ENCODE results near the gene APBA1.
A peak's percentile ranks its signal among the peaks of the same experiment; 100 is the strongest.

Gene APBA1

DNA sequence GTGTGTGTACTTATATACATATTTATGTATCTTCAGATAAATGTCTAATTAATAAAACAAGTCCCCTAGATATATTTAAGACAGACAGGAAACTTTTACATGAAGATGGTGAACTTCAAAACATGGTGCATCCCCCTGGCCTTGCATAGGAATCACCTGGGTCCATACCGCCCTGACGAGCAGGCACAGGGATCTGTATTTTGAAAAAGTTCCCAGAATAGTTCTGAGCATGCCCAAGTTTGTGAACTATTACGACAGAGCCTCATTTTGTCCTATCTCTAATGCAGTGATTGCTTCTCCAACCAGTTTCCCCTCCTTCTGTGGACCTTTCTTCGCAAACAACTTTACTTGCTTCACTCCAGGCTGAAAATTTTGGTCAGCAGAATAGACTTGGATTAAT is 98.1 kb downstream of the APBA1 start:
- DNase-seq: no peak

DNA sequence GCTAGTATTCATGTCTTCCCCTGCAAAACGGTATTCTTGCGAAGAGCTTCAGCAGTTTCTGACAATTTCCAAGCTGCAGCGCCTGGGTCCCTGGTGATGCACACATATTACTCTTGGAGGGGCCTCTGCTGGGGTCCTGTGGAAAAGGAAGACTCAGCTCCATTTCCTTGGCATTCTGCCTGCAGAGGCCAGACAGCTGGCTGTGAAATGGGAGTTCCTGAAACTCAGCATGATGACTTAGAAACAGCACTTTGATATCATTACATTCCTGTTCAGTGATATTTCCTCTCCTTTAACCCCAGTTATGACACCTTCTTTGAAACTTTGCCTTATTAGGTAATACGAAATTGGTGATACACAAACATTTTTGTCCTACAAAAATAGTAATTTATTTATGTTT is 98.5 kb downstream of the APBA1 start:
- DNase-seq: no peak

DNA sequence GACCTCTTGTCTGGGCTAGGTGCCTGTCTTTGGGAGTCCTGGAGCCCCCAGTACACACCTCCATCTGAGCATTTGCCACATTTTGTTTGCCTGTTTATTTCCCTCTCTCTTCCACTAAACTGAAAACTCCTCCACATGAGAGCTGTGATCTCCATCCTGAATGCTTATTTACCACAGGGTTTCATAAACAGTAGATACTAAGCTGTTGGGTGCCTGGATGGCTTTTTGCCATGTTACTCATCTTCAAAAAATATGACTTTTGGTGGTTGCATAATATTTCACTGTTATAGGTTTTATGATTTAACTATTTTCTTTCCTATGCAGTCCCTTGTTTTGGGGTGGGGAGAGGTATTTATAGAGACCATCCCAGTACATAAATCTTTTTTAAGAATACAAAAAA is 99.6 kb downstream of the APBA1 start:
- no peak for DNase-seq

DNA sequence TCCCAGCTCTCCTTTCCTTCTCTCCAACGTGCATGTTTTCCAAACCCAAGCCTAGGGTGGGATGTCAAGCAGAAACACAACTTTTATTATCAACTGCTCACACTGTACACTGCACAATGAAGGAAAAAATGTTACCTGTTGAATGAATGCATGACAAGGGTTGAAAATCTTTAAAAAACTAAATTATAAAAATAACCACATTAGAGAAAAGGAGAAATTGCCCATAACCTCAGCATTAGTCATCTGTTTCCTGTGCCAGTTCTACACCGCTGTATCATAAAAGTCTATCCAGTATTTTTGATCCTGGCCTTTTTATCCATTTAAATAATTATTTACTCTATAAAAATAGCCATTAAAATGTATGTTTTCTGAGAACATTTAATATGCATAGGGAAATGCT is 101.1 kb downstream of the APBA1 start:
- no peak for DNase-seq

DNA sequence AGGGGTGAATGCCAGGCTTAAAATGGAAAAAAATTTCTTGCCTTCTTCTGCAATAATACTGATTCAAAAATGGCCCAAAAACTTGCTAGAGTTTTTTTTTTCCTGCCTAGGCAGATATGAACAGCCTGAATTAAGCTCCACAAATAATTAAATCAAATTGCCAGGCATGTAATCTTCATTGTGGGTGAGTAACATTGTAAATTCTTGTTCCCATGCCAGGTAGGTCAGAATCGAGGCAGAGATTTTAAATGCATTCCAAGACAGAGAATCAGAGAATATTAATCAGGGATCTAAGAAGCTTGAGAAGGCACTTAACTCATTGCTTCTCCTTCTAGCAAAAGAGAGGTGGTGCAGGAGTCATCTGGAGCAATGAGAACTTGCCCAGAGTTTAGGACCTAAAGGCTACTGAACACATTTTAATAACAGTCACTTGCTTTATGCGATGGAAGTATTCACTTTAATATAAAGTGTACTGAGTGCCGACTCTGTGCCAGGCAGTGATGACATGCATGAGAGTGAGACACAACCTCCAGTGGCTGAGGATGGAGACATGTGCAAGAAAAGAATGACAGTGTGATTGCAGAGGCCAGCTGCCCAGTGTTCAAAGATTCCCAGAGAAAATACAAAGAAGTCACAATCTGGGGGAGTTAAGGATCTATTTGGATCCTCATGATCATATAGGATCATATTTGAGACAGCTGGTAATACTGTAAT is 102.3 kb downstream of the APBA1 start:
- DNase-seq: no peak

DNA sequence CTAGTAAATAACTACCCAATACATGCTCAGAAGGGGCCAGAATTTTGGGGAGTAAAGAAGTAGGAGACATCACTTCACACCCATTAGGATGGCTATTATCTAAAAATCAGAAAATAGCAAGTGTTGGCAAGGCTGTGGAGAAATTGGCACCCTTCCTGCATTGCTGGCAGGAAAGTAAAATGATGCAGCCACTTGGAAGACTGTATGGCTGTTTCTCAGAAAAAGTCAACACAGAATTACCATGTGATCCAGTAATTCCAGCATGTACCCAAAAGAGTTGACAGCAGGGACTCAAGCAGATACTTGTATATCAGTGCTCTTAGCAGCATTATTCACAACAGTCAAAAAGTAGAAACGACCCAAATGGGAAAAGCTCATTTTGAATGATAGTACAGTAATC is 107.6 kb downstream of the APBA1 start:
- no peak for DNase-seq

DNA sequence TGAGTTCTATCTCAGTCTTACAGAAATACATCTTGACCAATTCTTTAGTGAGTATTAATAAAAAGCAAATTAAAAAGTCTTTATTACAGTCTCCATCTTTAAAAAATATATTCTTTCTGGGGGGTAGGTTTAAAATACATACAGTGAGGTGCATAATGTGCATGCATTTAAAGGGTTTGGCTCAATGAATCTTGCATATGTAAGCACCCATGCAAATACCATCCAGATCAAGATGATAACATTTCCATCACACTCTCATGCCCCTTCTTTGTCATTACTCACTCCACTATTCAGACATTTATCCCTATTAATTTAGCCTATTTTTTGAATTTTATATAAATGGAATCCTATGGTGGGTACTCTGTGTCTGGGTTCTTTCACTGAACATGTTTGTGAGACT is 113.0 kb downstream of the APBA1 start:
- DNase-seq: no peak

DNA sequence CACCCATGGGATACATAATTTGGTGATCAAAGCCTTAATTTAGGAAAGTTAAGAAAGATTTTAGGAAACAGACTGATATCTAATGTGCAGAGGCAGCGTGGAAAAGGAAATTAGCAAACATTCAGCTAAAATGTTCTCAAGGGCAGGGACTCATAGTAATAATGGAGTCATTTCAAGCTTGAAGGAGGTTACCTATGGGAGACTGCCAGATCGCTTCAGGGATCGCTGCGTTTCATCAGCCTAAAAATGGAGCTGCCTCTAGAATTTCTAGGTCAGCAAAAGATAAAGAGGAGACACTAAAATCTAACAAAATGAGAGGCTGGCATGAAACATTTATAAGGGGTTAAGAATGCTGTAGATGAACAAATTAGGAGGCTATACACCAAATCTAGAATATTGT is 115.5 kb downstream of the APBA1 start:
- DNase-seq: no peak

DNA sequence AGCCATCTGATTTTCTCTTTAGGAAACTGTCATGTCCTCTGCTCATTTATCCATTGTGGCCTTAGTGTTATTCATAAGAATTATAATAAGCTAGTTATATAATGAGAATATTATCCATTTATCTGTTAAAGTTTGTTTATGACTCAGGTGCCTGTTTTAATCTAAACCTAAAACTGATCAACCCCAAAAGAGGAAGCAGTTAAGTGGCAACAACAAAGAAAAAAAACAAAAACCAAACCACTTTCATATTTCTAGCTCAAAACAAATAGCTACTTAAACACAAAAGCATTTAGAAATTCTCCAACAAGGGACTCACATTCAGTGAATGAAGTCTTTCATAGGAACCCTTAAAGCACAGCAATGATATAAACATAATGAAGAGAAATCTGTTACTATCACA is 116.4 kb downstream of the APBA1 start:
- DNase-seq: no peak

DNA sequence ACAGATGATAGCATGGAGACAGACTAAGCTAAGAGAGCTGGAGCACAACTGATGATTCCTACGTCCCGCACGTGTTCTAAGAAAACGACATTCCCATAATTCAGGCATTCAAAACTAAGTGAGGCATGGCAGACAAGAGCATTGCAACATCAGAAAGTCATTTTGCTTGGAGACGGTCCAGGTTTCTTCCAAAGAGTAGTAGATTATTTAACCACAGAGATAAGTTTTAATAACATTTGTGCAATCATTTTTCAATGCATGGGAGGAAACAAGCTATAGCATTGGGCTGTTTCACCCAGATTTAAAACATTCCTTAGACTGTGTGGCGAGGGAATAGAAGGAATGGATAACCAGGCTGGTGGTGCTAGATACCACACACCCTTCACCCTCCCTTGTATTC is 117.2 kb downstream of the APBA1 start:
- DNase-seq: no peak

DNA sequence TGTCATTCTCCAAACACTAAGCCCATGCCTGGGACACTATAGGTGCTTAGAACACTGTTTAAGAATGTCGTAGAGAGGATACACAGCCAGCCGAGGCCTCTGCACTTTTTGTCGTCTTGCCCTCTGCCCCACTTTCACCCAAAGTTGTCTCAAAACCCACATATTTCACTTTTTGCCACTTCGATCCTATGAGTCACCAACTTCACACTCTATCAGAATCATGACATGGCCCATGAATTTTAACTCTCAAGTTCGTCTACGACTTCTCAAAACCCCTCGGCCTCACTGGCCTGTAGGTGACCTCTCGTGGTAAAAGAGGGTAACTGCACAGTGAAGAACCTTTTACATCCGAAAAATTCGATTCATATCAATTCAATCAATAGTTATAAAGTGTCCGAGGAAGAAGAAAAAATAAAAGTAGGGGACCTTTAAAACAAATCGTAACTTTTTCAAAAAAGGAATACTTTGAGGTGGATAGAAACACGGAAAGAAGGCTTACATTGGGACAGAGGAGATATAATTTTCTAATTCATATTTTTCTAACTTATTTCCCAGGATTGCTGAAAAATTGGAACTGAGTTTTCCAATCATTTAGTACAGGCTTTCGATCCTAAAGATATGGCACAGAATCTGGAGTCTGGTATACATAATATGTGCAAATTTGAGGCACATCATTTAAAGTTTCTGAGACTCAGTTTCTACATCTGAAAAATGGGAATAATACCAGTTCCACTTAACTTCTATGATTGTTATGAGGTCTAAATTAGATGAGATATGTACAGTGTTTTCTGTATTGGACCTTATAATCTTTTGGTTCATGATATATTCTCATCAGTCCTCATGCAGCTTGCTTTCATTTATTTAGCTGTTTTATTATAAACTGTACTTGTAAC is 122.6 kb downstream of the APBA1 start:
- DNase-seq: peak; percentile 66

DNA sequence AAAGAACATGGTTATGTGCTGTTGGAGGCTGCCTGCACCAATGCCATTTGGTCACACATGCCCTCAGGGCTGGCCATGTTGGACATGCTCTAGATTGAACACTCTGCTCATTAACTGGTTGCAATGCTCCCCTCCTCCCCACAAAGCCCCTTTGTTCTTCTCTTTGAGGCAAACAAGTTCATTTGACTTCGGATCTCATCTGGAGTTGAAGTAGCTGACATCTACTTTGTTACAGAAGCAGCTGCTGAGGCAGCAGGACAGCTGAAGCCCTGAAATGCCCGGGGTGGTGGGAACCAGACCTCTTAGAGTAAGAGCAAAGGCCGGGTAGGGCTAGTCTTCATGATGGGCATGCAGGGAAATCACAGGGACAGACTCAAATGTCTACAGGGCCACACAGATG is 123.5 kb downstream of the APBA1 start:
- DNase-seq: peak; percentile 58

DNA sequence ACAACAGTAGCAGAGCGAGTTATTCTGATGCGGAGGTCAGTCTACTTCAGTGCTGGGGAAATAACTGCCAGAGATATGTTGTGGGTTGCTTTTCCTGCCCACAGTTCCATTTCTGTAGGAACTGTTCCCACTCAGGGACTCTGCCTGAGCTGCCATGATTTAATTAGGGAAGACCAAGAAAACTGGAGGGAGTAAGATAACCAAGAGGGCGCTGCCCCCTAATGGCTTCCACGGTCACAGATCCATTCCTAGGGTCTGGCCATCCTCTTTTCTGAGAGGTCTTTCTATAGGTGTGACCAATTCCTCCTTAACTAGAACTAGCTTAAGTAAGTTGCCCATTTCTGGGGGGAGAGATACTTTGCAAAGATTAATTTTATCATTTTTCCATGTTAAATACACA is 125.9 kb downstream of the APBA1 start:
- DNase-seq: peak; percentile 55

DNA sequence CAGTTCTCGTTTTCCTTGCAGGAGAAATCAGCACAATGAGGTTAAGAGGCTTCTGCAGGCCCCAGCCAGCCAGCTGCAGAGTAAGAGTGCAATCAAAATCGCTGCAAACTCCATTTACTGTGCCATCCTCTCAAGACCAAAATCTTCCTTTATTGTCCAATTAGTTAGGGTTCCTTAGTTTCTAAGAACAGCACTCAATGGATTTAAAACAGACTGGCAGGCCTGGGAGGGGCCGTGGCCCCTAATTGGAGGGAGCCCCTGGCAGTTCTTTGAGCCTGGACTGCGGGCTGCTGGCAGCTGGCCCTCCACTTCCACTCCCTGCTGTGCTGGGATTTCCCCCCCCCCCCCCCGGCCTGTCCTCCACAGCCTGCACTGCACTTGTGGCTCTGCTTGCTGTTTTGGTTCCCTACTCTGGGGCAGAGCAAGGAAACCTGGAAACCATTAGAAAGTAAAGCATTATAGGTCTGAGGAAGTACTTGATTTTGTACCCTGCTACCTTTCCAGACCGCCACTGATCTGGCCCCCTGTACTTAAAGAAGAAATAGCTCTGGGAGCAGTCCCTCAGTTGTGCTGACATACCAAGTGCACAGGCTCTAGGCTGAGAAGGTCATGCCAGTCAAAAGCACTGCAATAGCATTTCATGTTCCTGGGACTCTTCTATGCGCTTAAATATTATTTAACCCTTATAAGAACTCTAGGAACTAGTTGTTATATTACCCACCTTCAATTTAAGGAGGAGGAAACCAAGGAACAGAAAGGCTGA is 129.0 kb downstream of the APBA1 start:
- peak; percentile 86 for DNase-seq

DNA sequence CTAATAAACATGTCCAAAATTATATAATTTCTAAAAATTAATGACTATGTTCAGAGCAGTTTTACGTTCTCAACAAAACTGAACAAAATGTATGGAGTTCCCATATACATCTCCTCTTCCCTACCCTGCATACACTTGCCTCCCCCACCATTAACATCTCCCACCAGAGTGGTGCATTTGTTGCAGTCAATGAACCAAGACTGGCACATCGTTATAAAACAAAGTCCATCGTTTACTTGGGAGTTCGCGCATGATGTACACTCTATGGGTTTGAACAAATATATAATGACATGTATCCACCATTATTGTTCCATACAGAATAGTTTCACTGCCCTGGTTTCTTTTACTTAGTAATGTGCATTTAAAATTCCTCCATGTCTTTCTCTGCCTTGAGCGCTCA is 130.1 kb downstream of the APBA1 start:
- peak; percentile 34 for DNase-seq

DNA sequence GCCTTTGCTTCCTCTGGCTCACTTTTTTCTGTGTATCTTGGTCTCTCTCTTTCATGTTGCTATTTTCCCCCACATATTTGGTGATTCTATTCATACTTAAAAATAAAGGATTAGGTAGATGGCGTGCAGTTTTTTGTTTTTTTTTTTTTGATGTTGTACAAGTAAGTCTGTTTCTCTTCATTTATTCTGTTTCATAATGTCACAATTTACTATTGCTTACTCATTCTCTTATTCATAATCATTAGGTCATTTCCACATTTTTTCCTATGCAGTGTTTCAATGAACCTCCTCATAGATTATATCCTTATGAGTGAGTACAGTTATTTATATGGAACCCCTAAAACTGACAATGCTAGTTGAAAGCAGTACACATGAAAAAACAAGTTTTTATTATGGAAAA is 136.3 kb downstream of the APBA1 start:
- no peak for DNase-seq

DNA sequence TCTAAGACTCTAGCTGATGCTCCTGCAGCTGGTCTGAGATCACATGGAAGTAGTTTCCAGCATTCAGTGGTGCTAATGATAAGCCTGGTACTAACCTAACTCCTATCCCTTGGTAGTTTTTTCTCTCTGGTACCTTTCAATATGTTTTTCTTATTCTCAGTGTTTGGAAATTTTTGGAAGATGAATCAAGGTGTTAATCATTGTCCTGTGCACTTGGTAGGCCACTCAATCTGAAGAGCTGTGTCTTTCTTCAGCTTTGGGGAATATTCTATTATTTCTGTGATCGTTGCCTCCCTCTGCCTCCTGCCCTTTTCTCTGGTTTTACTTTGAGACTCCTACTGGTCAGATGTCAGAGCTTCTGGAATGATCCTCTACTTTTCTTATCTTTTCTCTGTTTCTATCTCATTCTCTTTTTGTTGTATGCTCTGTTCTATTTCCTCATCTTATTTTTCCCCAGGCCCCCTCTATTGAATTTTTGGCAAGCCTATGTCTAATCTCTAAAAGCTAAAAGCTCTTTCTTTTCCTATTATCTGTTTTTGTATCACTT is 136.8 kb downstream of the APBA1 start:
- no peak for DNase-seq

DNA sequence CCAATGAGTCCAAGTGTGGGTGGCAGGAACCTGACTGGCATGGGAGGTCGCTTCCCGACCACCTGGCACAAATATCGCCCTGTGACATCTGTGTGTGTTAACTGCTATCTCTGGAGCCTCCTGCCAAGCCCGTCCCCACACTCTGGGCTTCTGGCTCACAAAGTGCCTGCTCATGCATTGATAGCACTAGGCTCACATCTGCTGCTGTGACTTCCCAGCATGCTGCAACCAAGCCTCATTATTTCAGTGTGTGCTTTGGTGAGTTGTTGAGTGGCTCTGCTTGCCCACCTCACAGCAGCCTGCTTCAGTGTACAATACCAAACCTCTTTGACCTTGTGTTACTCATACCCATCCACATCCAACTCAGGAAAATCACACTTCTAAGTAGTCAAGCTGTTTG is 139.8 kb downstream of the APBA1 start:
- DNase-seq: peak; percentile 62

DNA sequence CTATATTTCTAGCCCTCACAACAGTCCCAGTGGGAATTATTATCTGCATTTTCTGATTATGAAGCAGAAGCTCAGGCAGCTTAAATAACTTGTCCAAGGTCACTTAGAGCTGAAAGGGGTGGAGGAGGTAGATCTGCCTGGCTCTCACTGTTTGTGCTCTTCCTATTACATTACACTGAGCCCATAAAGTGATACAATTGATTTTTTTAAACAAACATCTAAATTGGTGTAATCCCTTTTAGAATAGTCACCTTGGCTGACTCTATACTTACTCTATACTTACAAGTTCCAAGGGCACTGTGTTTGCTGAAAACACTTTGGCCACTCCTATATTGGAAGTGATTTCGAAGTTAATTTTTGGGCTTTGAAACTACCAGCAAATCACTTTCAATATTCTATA is 144.7 kb downstream of the APBA1 start:
- no peak for DNase-seq

DNA sequence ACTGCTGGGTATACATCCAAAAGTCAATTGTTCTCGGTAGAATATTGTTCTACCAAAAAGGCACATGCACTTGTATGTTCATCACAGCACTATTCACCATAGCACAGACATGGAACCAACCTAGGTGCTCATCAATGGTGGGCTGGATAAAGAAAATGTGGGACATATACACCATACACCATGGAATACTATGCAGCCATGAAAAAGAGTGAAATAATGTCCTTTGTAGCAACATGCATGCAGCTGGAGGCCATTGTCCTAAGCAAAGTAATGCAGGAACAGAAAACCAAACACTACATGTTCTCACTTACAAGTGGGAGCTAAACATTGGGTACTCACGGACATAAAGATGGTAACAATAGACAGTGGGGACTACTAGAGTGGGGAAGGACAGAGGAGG is 145.5 kb downstream of the APBA1 start:
- DNase-seq: no peak

DNA sequence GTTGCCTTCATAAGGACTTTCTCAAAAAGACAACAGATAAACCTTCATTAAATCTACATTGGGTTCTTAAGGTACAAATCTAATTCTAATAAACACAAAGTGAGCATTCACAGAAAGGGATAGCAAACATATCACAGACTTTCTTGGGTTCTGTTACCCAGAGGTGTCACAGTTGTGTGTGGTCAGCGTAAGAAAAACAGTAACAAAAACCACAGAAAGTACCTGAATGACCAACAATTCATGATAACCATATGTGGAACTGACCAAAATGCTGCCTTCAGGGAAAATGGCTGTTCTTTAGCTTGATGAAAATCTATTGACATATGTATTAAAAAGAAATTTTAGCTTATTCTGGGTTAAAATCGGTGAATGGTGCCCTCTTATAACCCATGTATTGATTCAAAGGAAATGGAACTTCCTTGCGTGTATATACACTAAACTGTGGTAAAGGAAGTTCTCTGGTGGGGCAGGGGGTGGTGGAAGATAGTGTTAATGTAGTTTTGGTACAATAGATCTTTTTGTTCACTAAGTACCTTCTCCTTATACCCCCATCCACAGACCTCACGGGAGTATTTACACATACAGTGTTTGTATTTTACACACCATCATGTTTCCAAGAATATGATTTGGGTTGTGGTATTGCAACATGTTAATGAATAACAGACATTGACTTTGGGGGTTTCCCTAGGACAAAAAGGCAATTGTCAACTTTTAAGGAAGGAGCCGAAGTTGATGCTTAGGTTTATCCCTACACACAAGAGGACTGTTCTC is 152.5 kb downstream of the APBA1 start:
- no peak for DNase-seq

Measured in retina (tissue), 1 donor.